Suprapubic skin (tissue), 4 donors: Measurements from ENCODE around the gene PPP2R5C.

Experiments
- EP300 ChIP-seq: sonication (generic); formaldehyde crosslinking; IDR thresholded peaks from one replicate; pipeline ENCODE4 v1.6.1; 2017; ENCODE audit warnings: antibody characterized with exemption
- POLR2A ChIP-seq, 2 donors: fragments of 450-650 bp; IDR thresholded peaks; one replicate each; pipeline ENCODE4 v1.6.1; 2017; ENCODE audit warnings: antibody characterized with exemption in 2 of 2, mild to moderate bottlenecking in 2 of 2, moderate library complexity in 2 of 2
- POLR2AphosphoS5 ChIP-seq, 3 donors: sonication (generic); formaldehyde crosslinking; IDR thresholded peaks; one replicate each; pipeline ENCODE4 v1.6.1; 2017; ENCODE audit warnings: antibody characterized with exemption in 3 of 3
- TF ChIP-seq, protein P1 (sequence below), 2 donors: fragments of 200-600 bp in 1 of 2; fragments of 450-650 bp in 1 of 2; sonication (generic) in 1 of 2; IDR thresholded peaks; one replicate each; pipeline ENCODE4 v1.5.1; 2016 to 2019; ENCODE audit warnings: antibody characterized with exemption in 2 of 2, mild to moderate bottlenecking in 1 of 2, moderate library complexity in 1 of 2

DNA sequence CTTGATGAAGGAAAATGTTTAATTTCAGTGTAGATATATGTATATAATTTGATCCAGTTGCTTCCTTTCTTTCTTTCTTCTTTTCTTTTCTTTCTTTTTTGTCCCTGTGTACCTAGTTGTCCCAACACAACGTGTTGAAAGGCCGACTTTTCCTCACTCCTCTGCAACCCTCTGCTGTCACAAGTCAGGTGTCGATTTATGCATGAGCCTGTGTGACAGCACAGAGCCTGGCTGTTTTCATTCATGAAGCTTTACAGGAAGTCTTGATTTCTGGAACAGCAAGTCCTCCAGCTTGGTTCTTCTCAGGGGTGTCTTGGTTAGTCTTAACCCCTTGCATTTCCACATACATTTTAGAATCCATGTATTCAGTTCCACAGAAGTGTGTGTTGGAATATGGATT is 88.1 kb downstream of the PPP2R5C start:
- TF ChIP-seq, protein P1, sequence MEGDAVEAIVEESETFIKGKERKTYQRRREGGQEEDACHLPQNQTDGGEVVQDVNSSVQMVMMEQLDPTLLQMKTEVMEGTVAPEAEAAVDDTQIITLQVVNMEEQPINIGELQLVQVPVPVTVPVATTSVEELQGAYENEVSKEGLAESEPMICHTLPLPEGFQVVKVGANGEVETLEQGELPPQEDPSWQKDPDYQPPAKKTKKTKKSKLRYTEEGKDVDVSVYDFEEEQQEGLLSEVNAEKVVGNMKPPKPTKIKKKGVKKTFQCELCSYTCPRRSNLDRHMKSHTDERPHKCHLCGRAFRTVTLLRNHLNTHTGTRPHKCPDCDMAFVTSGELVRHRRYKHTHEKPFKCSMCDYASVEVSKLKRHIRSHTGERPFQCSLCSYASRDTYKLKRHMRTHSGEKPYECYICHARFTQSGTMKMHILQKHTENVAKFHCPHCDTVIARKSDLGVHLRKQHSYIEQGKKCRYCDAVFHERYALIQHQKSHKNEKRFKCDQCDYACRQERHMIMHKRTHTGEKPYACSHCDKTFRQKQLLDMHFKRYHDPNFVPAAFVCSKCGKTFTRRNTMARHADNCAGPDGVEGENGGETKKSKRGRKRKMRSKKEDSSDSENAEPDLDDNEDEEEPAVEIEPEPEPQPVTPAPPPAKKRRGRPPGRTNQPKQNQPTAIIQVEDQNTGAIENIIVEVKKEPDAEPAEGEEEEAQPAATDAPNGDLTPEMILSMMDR (IDR thresholded peaks at IDR 0.05) = no peak
- TF ChIP-seq POLR2A (IDR thresholded peaks at IDR 0.05) (no peak), EP300 (no peak), POLR2AphosphoS5 (IDR thresholded peaks at IDR 0.05) (no peak)
